Thyroid gland (tissue), 4 donors: ENCODE data around the gene SPOPL. TPM values are rescaled to one million over a fixed set of nuclear protein-coding genes. Genes with fewer than 3 reads are reported as not detected.

Source experiments
- DNase-seq, 2 donors: peaks; one replicate each; pipeline ENCODE4 v3.0.0-alpha.2; 2019
- H3K27ac ChIP-seq, 3 donors: fragments of 200-600 bp; sonication (generic); 1 replicate in 2 of 3; 2 replicates in 1 of 3; pipeline ENCODE4 v1.5.1; 2016 to 2019; ENCODE audit warnings: mild to moderate bottlenecking in 1 of 3, moderate library complexity in 1 of 3
- H3K27me3 ChIP-seq: fragments of 200-600 bp; sonication (generic); one replicate; pipeline ENCODE4 v1.5.1; 2019
- H3K36me3 ChIP-seq, 2 donors: fragments of 200-600 bp; sonication (generic); one replicate each; pipeline ENCODE4 v1.5.1; 2016 to 2019
- H3K4me1 ChIP-seq, 2 donors: fragments of 200-600 bp; sonication (generic); one replicate each; pipeline ENCODE4 v1.5.1; 2017 to 2019
- H3K4me3 ChIP-seq, 3 donors: fragments of 200-600 bp; sonication (generic); replicated peaks in 1 of 3; 1 replicate in 2 of 3; 2 replicates in 1 of 3; pipeline ENCODE4 v1.5.1; 2016; ENCODE audit warnings: mild to moderate bottlenecking in 1 of 3
- H3K9me3 ChIP-seq: fragments of 200-600 bp; sonication (generic); one replicate; pipeline ENCODE4 v1.5.1; 2017
- CTCF ChIP-seq, 6 experiments: fragments of 200-600 bp in 3 of 6; fragments of 450-650 bp in 3 of 6; sonication (generic) in 3 of 6; IDR thresholded peaks; one replicate each; pipeline ENCODE4 v1.5.1; 2016 to 2019; ENCODE audit warnings: antibody characterized with exemption in 6 of 6, mild to moderate bottlenecking in 2 of 6, inconsistent platforms in 1 of 6, moderate library complexity in 1 of 6
- POLR2A ChIP-seq, 2 donors: fragments of 450-650 bp; IDR thresholded peaks; one replicate each; pipeline ENCODE4 v1.6.1; 2017; ENCODE audit warnings: antibody characterized with exemption in 2 of 2, mild to moderate bottlenecking in 2 of 2, moderate library complexity in 1 of 2
- WGBS, 2 donors: methylation state at CpG; one replicate each; pipeline ENCODE4 v1.1.5; 2017; 5-methylcytosine and 5-hydroxymethylcytosine counted together
- intact Hi-C: fragments of 100-400 bp; cut with DNase I; formaldehyde crosslinking; loops from one replicate; pipeline ENCODE4 v1.15.1; 2023
- total RNA-seq, 4 donors: library from RNA; depleted of rRNA; stranded (reverse); fragments of >200 nt; gene quantifications; one replicate each; pipeline ENCODE4 v1.2.3, GENCODE V29; 2016

SPOPL gene
- total RNA-seq, 4 donors from 2014 or later = 18.0 to 32.7 (median 24.0) TPM

GRCh38 chr2:138610201-138610953, 108.8 kb downstream of the SPOPL start:
- Histone ChIP-seq H3K27ac (no peak overlapping the region), H3K27me3 (no peaks in the 10 kb centered on the region), H3K4me1 (no peaks in the 10 kb centered on the region), H3K9me3 (no peaks in the 10 kb centered on the region), H3K36me3 (no peaks in the 10 kb centered on the region), H3K4me3 (no peak overlapping the region)
- no peak for DNase-seq
- 91 to 94% methylated on average over 4 of the region's 4 CpGs for WGBS, 2 donors
- intact Hi-C loops = no loop called here
- no peak for TF ChIP-seq CTCF (IDR thresholded peaks at IDR 0.05)
- TF ChIP-seq POLR2A (IDR thresholded peaks at IDR 0.05) = no peak

GRCh38 chr2:138615257-138615656, 113.7 kb downstream of the SPOPL start:
- H3K27ac ChIP-seq = no peak overlapping the region
- no peaks in the 10 kb centered on the region for H3K4me1 ChIP-seq
- H3K27me3 ChIP-seq = no peaks in the 10 kb centered on the region
- intact Hi-C loops = no loop called here
- no peak for DNase-seq
- 70 to 78% methylated on average over 4 of the region's 4 CpGs for WGBS, 2 donors
- no peaks in the 10 kb centered on the region for H3K36me3 ChIP-seq
- H3K4me3 ChIP-seq = no peak overlapping the region
- no peak for TF ChIP-seq CTCF (IDR thresholded peaks at IDR 0.05)
- TF ChIP-seq POLR2A (IDR thresholded peaks at IDR 0.05) = no peak
- no peaks in the 10 kb centered on the region for H3K9me3 ChIP-seq

- 92 to 95% methylated on average over 1 of the region's 1 CpG for WGBS, 2 donors
- TF ChIP-seq CTCF (IDR thresholded peaks at IDR 0.05) = no peak
- no peak for TF ChIP-seq POLR2A (IDR thresholded peaks at IDR 0.05)
- no peaks in the 10 kb centered on the region for H3K9me3 ChIP-seq
- DNase-seq = no peak
- H3K4me1 ChIP-seq = no peaks in the 10 kb centered on the region
- intact Hi-C loops = no loop called here
- no peak overlapping the region for H3K27ac ChIP-seq
- H3K36me3 ChIP-seq = no peaks in the 10 kb centered on the region
- H3K27me3 ChIP-seq = no peaks in the 10 kb centered on the region
- H3K4me3 ChIP-seq = no peak overlapping the region
Measured at GRCh38 chr2:138617026-138617425, 115.5 kb downstream of the SPOPL start.

GRCh38 chr2:138618971-138619370, 117.4 kb downstream of the SPOPL start:
- Histone ChIP-seq H3K27ac (no peak overlapping the region), H3K36me3 (no peaks in the 10 kb centered on the region), H3K9me3 (no peaks in the 10 kb centered on the region), H3K4me1 (no peaks in the 10 kb centered on the region), H3K4me3 (no peak overlapping the region), H3K27me3 (no peaks in the 10 kb centered on the region)
- intact Hi-C loops = no loop called here
- no peak for DNase-seq
- 91% methylated on average over 3 of the region's 3 CpGs for WGBS, 2 donors
- no peak for TF ChIP-seq POLR2A (IDR thresholded peaks at IDR 0.05)
- TF ChIP-seq CTCF (IDR thresholded peaks at IDR 0.05) = no peak

GRCh38 chr2:138620431-138620830, 118.9 kb downstream of the SPOPL start:
- intact Hi-C loops = no loop called here
- H3K4me3 ChIP-seq = no peak overlapping the region
- no peaks in the 10 kb centered on the region for H3K4me1 ChIP-seq
- H3K27me3 ChIP-seq = no peaks in the 10 kb centered on the region
- no peaks in the 10 kb centered on the region for H3K9me3 ChIP-seq
- H3K27ac ChIP-seq = no peak overlapping the region
- no peak for TF ChIP-seq POLR2A (IDR thresholded peaks at IDR 0.05)
- TF ChIP-seq CTCF (IDR thresholded peaks at IDR 0.05) = no peak
- 61 to 72% methylated on average over 2 of the region's 2 CpGs for WGBS, 2 donors
- H3K36me3 ChIP-seq = no peaks in the 10 kb centered on the region
- no peak for DNase-seq
